HG03108 (cell line): ENCODE measurements around the gene CD300A.

Experiments used
- ATAC-seq: cut with Tn5 transposase; IDR thresholded peaks from one replicate; pipeline ENCODE4 v1.9.1; 2021; ENCODE audit warnings: moderate library complexity; ENCODE audit not compliant: unreplicated experiment

CD300A gene

DNA sequence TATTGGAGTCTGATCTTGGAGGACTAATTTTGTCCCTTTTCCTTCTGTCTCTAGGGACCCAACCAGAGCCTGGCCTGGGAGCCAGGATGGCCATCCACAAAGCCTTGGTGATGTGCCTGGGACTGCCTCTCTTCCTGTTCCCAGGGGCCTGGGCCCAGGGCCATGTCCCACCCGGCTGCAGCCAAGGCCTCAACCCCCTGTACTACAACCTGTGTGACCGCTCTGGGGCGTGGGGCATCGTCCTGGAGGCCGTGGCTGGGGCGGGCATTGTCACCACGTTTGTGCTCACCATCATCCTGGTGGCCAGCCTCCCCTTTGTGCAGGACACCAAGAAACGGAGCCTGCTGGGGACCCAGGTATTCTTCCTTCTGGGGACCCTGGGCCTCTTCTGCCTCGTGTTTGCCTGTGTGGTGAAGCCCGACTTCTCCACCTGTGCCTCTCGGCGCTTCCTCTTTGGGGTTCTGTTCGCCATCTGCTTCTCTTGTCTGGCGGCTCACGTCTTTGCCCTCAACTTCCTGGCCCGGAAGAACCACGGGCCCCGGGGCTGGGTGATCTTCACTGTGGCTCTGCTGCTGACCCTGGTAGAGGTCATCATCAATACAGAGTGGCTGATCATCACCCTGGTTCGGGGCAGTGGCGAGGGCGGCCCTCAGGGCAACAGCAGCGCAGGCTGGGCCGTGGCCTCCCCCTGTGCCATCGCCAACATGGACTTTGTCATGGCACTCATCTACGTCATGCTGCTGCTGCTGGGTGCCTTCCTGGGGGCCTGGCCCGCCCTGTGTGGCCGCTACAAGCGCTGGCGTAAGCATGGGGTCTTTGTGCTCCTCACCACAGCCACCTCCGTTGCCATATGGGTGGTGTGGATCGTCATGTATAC is 26.5 kb upstream of the CD300A start:
- ATAC-seq = no peak

DNA sequence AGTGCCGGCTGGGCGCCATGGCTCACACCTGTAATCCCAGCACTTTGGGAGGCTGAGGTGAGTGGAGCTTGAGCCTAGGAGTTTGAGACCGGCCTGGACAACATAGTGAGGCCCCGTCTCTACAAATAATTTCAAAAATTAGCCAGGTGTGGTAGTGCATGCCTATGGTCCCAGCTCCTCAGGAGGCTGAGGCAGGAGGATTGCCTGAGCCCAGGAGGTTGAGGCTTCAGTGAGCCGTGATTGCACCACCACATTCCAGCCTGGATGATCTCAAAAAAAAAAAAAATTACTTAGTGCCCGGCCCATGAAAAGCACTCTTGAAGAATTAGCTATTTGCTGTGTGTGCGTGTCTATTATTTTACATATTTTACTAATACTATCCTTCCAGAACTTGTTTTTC is 24.9 kb upstream of the CD300A start:
- ATAC-seq = no peak

DNA sequence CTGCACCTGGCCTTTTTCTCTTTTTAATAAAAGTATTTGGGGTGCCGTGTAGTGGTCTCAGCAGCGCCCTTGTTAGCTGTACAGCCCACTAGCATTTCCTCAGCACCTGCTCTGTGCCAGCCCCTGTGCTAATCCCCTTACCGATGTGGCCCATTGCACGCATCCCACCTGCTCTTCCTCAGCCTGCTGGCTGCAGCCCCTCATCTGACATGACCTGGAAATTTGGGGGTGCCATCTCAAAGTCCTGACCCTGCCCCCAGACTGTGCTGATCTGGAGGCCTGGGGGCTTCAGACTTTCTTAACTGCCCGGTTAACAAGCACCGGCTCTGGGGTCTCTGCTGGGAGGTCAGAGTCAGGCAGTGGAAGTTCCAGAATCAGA is 24.2 kb upstream of the CD300A start:
- no peak for ATAC-seq

DNA sequence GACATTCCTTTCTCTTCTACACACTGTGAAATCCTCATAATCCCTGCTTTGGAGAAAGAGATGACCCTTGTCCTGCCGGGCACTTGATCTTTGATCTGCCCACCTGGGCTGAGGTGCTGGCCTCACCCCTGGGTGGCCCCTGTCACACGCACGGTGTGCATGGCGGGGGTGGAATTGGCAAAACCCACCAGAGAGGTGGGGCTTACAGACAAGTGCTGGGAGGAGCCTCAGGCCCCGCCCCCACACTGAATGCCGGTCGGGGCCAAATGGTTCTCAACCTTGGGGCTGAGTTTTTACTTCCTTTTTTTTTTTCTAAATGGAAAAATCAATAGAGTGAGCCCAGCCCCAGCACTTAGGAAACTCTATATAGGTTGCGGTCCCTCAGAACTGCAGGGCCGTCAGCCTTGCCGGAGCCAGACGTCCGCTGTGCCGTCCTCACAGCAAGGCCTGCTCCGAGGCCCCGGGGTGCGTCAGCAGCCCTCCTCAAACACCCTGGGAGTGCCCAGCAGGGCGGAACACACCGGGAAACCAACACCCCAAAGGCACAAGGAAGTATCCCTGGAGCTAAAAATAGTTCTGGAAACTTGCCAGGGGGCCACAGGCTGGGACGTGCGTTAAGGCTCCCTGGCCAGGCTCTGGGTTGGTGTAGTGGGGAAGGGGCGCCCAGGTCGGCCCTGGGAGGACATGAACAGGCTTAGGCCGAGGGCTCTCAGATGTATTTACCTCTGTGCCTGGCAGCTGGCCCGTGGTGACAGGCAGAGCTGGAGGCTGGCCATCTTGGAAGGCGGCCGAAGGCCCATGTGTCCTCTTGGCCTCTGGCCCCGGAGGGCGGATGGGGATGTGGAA is 23.5 kb upstream of the CD300A start:
- ATAC-seq = peak; percentile 32

DNA sequence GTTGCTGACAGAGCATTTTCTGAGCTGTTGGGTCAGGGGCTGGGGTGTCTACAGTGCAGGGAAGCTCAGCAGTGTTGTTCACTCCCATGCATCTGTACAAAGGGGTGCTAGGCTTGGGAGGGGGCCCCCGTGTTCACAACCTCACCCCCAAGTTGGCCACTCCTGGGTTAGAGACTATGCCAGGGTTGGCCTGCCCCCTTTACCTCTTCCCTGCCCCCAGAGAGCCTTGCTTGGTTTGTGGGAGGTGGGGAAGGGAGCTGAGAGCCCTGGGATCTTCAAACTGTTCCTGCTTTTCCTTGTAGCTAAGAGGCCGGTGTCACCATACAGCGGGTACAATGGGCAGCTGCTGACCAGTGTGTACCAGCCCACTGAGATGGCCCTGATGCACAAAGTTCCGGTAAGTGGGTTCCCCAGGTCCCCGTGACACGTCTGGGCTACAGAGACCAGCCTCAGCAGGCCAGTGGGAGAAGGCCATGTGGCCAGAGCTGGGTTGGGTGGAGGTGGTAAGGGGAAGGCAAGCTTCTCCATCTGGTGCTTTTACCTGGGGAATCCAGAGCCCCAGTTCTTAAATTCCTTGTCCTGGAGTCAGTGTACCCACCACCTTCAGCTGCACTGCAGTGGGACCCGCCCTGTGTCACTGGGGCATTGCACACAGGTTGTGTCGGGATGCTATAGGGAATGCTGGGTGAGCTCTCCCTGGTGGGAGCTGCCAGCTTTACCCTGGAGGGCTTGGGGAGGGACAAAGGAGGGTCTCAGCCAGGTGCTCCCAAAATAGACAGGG is 22.7 kb upstream of the CD300A start:
- no peak for ATAC-seq

DNA sequence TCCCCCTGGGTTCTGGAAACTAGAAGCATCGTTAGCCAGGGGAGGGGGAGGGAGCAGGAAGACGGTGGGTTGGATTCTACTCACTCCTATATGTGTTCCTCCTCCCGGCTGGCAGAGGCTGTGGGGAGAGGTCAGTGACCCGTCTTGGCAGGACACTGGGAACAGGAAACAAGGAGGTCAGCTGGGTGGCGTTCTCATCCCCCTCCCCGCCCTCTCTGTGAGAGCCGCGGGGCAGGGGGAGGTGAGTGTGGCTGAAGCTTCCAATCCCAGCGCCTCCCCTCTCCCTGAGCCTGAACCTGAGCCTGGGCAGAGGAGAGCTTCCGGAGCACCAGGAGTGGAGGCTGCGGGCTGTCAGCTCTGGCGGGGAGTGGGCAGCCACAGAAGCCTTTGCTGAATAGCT is 22.0 kb upstream of the CD300A start:
- no peak for ATAC-seq

DNA sequence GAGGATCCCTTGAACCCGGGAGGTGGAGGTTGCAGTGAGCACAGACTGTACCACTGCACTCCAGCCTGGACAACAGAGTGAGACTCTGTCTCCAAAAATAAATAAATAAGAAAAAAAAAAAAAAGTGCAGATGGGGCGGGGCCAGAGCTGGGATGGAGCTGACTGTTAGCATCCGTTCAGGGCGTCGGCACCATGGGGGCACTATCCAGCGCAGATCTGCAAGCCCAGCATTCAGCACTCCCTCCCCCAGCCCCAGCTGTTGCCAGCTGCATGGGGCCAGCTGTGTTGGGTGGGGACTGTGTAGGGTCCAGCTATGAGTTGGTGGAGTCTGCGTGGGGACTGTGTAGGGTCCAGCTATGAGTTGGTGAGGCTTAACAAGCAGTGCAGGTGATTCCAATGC is 21.3 kb upstream of the CD300A start:
- ATAC-seq = no peak

DNA sequence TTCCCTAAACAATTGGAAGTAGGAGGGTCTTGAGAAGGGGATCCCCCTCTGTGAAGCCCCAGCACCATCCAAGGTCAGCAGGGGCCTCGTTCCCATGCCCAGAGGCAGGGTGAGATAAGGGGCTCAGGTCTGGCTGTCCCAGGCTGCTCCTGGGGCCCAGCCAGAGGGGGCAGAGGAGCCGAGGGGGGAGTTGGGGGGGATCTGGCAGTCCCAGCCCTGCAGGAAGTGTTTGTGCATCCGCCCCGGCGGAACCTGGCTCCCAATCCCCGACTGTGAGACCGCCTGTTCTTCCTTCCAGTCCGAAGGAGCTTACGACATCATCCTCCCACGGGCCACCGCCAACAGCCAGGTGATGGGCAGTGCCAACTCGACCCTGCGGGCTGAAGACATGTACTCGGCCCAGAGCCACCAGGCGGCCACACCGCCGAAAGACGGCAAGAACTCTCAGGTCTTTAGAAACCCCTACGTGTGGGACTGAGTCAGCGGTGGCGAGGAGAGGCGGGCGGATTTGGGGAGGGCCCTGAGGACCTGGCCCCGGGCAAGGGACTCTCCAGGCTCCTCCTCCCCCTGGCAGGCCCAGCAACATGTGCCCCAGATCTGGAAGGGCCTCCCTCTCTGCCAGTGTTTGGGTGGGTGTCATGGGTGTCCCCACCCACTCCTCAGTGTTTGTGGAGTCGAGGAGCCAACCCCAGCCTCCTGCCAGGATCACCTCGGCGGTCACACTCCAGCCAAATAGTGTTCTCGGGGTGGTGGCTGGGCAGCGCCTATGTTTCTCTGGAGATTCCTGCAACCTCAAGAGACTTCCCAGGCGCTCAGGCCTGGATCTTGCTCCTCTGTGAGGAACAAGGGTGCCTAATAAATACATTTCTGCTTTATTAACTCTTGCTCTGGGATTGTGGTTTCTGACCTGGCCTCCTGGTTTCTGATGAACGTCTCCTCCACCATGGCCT is 19.6 kb upstream of the CD300A start:
- ATAC-seq = no peak

DNA sequence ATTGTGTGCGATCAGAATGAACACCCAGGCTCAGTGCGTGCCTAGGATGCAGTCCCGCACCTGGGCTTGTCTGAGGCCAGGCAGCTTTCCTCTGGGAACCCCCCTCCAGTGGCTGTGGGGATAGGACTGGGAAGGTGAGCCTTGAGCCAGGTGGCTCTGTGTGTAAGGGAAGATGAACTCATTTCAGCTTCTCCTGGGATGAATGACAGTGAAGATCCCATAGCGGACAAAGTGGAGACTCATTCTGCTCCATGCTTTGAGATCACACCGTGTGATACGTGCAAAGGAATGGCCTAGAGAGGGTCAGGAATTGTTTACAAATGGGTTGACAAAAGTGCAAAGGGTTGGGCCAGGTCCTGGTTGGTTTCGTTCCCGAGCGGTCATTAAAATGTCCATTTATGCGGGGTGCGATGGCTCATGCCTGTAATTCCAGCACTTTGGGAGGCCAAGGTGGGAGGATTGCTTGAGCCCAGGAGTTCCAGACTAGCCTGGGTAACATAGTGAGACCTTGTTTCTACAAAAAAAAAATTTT is 18.7 kb upstream of the CD300A start:
- ATAC-seq = no peak

DNA sequence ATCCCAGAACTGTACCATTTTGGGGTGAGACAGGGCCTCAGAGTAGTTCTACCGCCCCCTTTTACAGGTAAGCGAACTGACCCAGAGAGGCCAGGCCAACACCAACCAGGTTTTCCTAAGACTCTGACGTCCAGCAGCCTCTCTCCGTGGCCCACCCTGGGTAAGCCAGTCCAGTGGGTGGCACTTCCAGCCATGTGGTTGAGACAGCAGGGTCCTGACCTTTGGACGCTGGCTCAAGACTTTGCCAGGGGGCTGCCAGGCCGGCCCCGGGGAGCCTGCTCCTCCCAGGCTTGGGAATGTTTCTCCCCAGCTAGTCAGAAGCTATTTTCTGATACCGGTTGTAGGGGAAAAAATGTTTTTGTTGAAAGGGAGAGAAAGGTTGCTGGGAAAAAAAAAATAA is 17.7 kb upstream of the CD300A start:
- ATAC-seq = no peak

DNA sequence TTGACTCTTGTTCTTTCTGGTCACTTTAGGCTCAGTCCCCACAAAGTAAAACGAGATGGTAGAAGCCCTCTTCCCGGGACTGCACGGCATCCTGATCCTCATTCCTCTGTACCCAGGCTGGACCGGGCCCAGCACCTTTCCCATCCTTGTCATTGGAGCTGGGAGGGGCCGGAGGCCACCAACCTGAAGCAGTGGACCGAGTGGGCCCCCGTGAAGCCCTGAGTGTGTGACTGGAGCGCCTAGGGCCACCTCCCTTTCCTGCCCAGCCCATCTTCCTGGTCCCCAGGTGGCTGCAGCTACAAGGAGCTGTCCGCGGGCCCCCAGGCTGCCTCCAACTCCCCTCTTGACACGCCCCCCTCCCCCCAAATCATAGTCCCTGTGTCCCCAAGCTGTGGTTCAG is 17.1 kb upstream of the CD300A start:
- ATAC-seq = no peak

DNA sequence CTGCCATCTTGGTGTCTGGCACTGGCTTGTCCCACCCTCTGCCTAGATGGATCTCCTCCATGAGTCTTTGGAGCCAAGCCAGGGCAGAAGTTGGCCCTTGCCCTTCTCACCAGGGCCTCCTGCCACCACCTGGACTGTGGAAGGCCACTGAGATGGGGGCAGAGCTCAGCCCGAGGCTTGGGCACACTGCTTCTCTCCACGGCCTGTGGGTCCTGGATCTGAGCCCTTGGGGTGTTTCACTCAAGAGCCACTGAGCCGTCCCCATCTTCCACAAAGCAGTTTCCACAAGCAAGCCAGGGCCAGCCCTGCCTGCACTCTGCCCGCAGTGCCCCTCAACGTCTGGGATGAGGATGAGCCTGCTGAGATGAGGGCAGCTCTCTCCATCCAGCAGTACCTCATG is 16.7 kb upstream of the CD300A start:
- no peak for ATAC-seq

DNA sequence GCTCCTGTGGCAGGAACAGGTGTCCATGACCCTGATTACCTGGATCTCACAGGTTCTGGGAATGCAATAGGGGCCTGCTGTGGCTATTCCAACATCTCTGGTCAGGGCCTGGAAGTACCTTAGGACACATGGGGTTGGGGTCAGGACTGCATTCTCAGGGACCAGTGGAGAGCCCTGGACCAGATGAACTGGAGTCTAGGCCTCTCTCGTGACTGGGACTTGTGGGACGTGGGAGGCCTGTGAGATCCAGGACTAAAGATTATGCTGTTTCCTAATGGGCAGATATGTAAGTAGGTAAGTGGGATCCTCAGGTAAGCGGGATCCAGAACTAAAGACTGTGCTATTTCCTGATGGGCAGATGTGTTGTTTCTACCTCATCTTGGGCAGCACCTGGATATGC is 16.2 kb upstream of the CD300A start:
- no peak for ATAC-seq

DNA sequence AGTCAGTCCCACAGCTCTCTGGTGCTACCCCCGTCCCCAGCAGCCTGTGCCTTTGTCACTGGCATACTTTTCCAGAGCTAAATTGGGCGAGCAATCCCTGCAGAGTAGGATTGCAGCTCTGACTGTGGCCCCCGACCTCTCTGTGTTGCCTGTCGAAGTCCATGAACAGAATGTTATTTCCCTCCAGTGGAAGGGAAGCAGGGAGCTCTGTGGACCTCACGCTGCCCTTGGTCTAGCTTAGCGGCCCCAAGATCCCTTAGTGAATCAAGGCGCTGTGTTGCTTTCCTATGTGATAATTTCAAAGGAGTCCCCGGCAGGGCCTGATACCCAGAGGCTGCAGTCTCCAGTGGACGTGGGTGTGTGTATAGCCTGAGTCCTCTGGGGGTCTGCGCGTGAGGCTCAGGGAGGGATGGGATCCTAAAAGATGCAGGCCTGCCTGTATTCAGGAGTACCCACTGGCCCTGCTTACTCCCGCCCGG is 15.5 kb upstream of the CD300A start:
- no peak for ATAC-seq

DNA sequence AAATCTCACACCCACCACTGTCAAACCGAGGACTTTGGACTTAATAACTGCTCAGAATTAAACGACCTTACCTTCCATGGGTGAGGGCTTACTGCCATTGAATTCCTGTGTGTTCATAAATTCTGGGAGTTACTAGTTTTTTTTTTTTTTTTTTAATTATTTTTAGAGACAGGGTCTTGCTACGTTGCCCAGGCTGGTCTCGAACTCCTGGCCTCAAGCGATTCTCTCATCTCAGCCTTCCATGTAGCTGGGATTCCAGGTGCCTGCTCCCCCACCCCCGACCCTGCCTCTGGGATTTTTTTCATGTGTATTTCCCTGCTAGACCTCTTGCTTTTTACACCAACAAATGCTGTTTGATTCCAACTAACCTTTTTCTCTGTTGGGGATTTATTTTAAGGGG is 14.9 kb upstream of the CD300A start:
- ATAC-seq = no peak

DNA sequence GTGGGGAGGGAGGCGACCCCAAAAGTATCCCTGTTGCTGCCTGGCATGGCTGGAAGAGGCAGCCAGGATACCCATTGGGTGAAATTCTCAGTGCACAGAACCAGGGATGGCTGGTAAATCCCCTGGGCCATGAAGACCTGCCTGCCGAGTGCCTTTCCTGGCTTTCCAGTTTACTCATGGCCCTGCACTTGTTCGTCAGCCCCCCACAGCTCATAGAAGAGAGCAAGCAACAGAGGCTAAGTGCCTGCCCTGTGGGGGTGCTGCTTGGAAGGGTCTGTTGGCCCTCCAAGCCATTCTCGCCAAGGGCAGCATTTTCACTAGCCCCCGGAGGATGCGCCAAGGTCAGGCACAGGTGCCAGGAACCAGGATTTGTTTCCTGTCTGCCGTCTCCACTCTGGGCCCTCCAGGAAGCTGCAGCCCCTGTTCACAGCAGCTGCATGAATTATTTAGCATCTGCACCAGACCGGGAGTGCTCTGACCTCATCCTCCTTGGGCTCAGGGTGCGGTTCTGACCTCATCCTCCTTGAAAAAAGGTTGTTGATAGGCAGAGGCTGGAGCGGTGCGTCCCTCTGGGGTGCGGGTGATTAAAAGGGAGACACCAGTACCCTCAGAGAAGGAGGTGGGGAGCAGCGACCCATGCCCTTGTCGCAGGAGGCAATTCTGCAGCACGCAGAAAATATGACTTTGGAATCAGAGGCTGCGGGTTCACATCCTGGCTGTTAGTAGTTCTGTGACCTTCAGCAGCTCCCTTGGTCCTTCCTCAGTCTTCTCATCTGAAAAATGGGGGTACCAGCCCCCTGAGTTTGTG is 14.2 kb upstream of the CD300A start:
- no peak for ATAC-seq

DNA sequence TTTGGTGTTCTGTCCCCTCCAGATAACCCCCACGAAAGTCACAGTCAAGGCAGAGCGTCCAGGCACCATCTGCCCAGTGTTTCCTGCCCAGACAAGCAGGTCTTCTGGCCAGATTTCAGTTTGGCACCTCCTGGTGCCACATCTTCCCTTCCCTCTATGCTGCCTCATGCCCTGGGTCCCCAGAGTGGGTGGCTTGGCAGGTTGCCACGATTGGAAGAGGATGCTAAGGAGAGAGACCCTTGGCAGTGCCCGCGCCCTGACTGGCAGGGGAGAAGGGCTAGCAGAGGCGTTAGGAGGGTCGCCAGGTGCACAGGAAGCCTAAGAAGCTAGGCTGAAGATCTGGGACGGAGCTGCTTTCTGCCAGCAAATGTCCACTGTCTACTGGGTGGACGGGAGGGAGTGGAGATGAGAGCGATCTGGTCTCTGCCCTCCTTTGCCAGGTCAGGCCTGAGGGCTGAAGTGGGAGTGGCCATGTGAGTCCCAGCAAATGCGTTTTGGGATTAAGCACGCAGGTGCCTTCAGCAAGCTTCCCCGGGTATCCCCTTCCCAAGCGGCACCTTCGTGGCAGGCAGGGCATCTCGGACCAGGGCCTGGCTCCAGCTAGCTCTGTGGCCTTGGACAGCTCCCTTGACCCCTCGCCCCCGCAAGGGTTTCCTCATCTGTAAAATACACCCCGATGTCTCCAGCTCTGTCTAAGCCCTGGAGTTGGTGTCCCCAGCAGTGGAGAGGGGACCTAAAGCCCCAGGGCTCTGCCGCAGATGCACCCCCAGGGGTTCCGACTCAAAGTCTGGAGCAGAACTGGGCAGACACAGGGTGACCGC is 13.4 kb upstream of the CD300A start:
- ATAC-seq = no peak

DNA sequence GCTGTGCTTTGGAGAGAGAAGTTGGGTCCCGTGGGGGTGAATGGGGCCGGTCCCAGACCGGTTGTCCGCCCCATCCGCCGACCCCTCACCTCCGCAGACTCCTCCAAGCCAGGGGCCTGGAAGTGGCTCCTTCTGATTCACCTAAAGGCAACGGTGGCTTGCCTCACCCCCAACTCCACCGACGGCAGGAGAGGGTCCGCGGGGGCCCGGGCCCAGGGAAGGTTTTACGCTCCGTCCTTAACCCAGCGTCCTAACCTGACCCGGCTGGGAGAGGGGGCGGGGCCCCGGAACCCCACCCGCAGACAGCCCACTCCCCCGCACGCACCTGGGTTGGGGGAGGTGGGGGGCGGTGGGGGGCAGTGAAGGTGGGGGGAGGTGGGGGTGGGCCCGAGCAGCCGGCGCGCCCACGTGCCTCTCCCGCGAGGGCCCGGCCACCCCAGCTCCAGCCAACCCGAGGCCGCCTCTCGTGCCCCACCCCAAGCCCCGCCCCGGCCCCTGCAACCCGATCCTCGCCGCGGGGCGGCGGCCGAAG is 12.7 kb upstream of the CD300A start:
- peak; percentile 30 for ATAC-seq
